Measurements from ENCODE around the gene MYO1D. TPM values are rescaled to one million over a fixed set of nuclear protein-coding genes. Genes with fewer than 3 reads are reported as not detected.

The MYO1D gene
- total RNA-seq, 4 donors from 2014 or later: 46.3 to 139 (median 80.0) TPM

DNA sequence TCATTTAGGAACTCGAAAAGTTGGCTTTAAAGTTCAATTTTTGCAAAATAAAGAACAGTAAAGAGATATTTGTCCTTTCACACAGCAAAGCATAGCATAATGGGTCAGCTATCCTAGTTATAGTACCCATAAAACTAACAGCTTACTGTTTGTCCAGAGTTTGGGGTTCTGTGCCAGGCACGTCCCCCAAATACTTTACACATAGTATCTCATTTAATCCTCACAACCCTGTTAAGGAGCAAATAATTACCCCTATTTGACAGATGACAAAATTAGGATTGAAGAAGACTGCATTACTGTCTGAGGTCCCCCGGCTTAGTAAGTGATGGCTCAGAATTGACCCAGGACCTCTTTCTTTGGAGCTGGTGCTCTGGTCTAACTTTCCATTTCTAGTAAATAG is 52.6 kb downstream of the MYO1D start:
- TF ChIP-seq, protein P1, sequence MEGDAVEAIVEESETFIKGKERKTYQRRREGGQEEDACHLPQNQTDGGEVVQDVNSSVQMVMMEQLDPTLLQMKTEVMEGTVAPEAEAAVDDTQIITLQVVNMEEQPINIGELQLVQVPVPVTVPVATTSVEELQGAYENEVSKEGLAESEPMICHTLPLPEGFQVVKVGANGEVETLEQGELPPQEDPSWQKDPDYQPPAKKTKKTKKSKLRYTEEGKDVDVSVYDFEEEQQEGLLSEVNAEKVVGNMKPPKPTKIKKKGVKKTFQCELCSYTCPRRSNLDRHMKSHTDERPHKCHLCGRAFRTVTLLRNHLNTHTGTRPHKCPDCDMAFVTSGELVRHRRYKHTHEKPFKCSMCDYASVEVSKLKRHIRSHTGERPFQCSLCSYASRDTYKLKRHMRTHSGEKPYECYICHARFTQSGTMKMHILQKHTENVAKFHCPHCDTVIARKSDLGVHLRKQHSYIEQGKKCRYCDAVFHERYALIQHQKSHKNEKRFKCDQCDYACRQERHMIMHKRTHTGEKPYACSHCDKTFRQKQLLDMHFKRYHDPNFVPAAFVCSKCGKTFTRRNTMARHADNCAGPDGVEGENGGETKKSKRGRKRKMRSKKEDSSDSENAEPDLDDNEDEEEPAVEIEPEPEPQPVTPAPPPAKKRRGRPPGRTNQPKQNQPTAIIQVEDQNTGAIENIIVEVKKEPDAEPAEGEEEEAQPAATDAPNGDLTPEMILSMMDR (IDR thresholded peaks at IDR 0.05; ENCODE audit: low read depth): no peak

GRCh38 chr17:32822996-32823395 is 53.9 kb downstream of the MYO1D start:
- TF ChIP-seq, protein P1 (IDR thresholded peaks at IDR 0.05; ENCODE audit: low read depth): no peak

GRCh38 chr17:32820440-32820839 is 56.5 kb downstream of the MYO1D start:
- TF ChIP-seq, protein P1 (IDR thresholded peaks at IDR 0.05; ENCODE audit: low read depth): no peak

- TF ChIP-seq, protein P1 (IDR thresholded peaks at IDR 0.05; ENCODE audit: low read depth): no peak
Measured at GRCh38 chr17:32819787-32820186, 57.1 kb downstream of the MYO1D start.

- TF ChIP-seq, protein P1 (IDR thresholded peaks at IDR 0.05; ENCODE audit: low read depth): no peak
Measured at GRCh38 chr17:32819035-32819434, 57.9 kb downstream of the MYO1D start.

- TF ChIP-seq, protein P1 (IDR thresholded peaks at IDR 0.05; ENCODE audit: low read depth): no peak
Measured at GRCh38 chr17:32815460-32815859, 61.5 kb downstream of the MYO1D start.

DNA sequence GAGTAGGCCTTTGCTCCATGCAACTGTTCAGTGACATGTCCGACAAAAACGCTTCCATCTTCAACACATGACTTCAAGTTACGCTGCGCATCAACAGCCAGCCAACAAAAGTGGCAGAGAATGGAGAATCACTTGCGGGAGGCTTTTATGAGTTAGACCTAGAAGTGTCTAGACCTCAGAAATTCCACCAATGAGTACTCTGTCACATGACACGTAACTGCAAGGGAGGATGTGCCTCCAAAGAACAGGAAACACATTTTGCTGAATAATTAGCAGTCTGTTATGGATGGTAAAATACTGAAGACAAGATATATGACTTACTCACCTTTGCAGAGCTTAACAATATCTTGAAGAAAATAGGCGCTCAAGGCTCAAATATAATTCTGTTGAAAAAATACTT is 62.1 kb downstream of the MYO1D start:
- TF ChIP-seq, protein P1 (IDR thresholded peaks at IDR 0.05; ENCODE audit: low read depth): no peak
